Left ventricle myocardium inferior (tissue), 1 donor: ENCODE data around the gene DTX3L. TPM values are rescaled to one million over a fixed set of nuclear protein-coding genes. Genes with fewer than 3 reads are reported as not detected.

Experiments used
- DNase-seq: peaks from one replicate; pipeline ENCODE4 v3.0.0-alpha.2; 2020
- H3K27ac ChIP-seq: fragments of 200-600 bp; replicated peaks from 2 replicates; pipeline ENCODE4 v1.8.0; 2021
- H3K27me3 ChIP-seq: fragments of 200-600 bp; 2 replicates; pipeline ENCODE4 v1.8.0; 2021; ENCODE audit warnings: low read depth
- H3K36me3 ChIP-seq: fragments of 200-600 bp; 2 replicates; pipeline ENCODE4 v1.8.0; 2021
- H3K4me1 ChIP-seq: fragments of 200-600 bp; 2 replicates; pipeline ENCODE4 v1.8.0; 2021
- H3K4me3 ChIP-seq: fragments of 200-600 bp; 2 replicates; pipeline ENCODE4 v1.8.0; 2021; ENCODE audit warnings: mild to moderate bottlenecking, moderate library complexity
- H3K9me3 ChIP-seq: fragments of 200-600 bp; replicated peaks from 2 replicates; pipeline ENCODE4 v1.8.0; 2021
- CTCF ChIP-seq: fragments of 200-600 bp; IDR thresholded peaks from 2 replicates; pipeline ENCODE4 v1.8.0; 2021; ENCODE audit warnings: antibody characterized with exemption, mild to moderate bottlenecking, borderline replicate concordance
- intact Hi-C: fragments of 100-400 bp; cut with micrococcal nuclease; formaldehyde crosslinking; loops from one replicate; pipeline ENCODE4 v1.11.0; 2022
- total RNA-seq: library from RNA; stranded (reverse); fragmentation: NEBNext Ultra II Directional; extraction: Animal tissue kit (Norgen Biotek cat#: 25700); gene quantifications from one replicate; pipeline ENCODE4 v1.2.1, GENCODE V29; 2021
- donor health status: DM: no; HTN: yes; CAD: no; lungs with severe emphysema.

DTX3L gene
- total RNA-seq, 1 donor from 2014 or later: 13.6 TPM

- no peak for TF ChIP-seq CTCF
- H3K9me3 ChIP-seq: peaks cover under 1% of the 10 kb centered on the region
- intact Hi-C loops: no loop called here
These were observed 25.2 kb downstream of the DTX3L start for GRCh38 chr3:122589297-122589696.

DNA sequence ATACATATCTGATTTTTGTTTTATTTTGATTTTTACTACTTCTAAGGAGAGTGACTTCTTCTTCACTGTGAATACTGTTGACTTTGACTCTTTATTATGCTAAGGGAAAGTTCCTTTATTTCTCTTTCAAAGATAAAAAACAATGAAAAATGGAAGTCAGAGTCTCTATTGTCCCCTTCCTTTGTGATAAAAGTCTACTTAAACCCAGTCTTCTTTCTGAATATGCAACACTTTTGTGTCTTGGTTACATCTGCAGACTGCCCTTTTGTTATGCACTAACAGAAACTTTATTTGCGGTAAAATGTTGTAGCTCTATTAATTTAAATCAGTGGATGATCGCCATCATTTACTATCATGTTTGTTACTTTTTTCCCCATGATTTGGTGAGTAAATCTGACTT is 26.5 kb downstream of the DTX3L start:
- no peak for TF ChIP-seq CTCF
- no peak overlapping the region for H3K27ac ChIP-seq
- no peaks in the 10 kb centered on the region for H3K4me1 ChIP-seq
- intact Hi-C loops: no loop called here
- H3K4me3 ChIP-seq: no peak overlapping the region
- no peaks in the 10 kb centered on the region for H3K9me3 ChIP-seq
- H3K27me3 ChIP-seq: no peaks in the 10 kb centered on the region
- no peaks in the 10 kb centered on the region for H3K36me3 ChIP-seq
- no peak for DNase-seq

More at GRCh38 chr3:122589297-122589696, 25.2 kb downstream of the DTX3L start:
- H3K4me3 ChIP-seq: no peak overlapping the region
- no peaks in the 10 kb centered on the region for H3K27me3 ChIP-seq
- no peaks in the 10 kb centered on the region for H3K36me3 ChIP-seq
- DNase-seq: no peak
- no peak overlapping the region for H3K27ac ChIP-seq
- H3K4me1 ChIP-seq: no peaks in the 10 kb centered on the region

DNA sequence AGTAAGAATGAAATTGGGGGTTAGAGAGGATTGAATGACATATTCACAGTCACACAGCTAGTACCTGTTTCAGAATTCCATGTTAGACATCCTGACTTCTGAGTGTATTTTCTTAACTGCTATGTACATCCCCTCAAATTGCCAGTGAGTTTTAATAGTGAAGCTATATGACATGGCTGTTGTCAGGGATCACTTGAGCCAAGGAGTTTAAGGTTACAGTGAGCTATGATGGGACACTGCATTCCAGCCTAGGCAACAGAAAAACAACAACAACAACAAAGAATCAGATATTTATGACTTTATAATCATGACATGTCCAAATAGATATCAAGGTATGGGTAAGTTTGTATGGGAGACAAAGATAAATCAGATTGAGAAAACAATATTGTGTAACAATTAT is 29.9 kb downstream of the DTX3L start:
- Histone ChIP-seq H3K36me3 (no peaks in the 10 kb centered on the region), H3K27me3 (no peaks in the 10 kb centered on the region), H3K9me3 (no peaks in the 10 kb centered on the region), H3K4me3 (no peak overlapping the region), H3K4me1 (no peaks in the 10 kb centered on the region), H3K27ac (no peak overlapping the region)
- DNase-seq: no peak
- no peak for TF ChIP-seq CTCF
- intact Hi-C loops: no loop called here

GRCh38 chr3:122598151-122598550 is 34.0 kb downstream of the DTX3L start:
- H3K27me3 ChIP-seq: no peaks in the 10 kb centered on the region
- no peaks in the 10 kb centered on the region for H3K36me3 ChIP-seq
- no peak overlapping the region for H3K27ac ChIP-seq
- TF ChIP-seq CTCF: no peak
- intact Hi-C loops: no loop called here
- H3K4me3 ChIP-seq: no peak overlapping the region
- no peaks in the 10 kb centered on the region for H3K9me3 ChIP-seq
- no peaks in the 10 kb centered on the region for H3K4me1 ChIP-seq
- DNase-seq: no peak

GRCh38 chr3:122598556-122598955 is 34.4 kb downstream of the DTX3L start:
- no peak for TF ChIP-seq CTCF
- H3K36me3 ChIP-seq: no peaks in the 10 kb centered on the region
- H3K9me3 ChIP-seq: no peaks in the 10 kb centered on the region
- H3K4me1 ChIP-seq: no peaks in the 10 kb centered on the region
- no peak overlapping the region for H3K27ac ChIP-seq
- H3K27me3 ChIP-seq: no peaks in the 10 kb centered on the region
- intact Hi-C loops: no loop called here
- DNase-seq: no peak
- H3K4me3 ChIP-seq: no peak overlapping the region
